ENCODE data around the gene EPS8L1.

The EPS8L1 gene

GRCh38 chr19:55091126-55091910, 15.6 kb downstream of the EPS8L1 start:
- H2BK12ac ChIP-seq (ENCODE audit: low read length), result no peak overlapping the region
- WGBS, 2 donors (ENCODE audit: extremely low coverage in 2 of 2, insufficient read length in 2 of 2, insufficient replicate concordance in 1 of 2), result no CpG with 5 or more reads among the region's 32 CpGs

GRCh38 chr19:55091955-55092354, 16.3 kb downstream of the EPS8L1 start:
- no CpG with 5 or more reads among the region's 27 CpGs for WGBS, 2 donors (ENCODE audit: extremely low coverage in 2 of 2, insufficient read length in 2 of 2, insufficient replicate concordance in 1 of 2)

More at GRCh38 chr19:55091126-55091910, 15.6 kb downstream of the EPS8L1 start:
- Histone ChIP-seq H3K4me1 (ENCODE audit: control insufficient read depth in 2 of 2, insufficient read depth in 1 of 2, low read depth in 1 of 2, low read length in 2 of 2) (peaks cover 13 to 38% of the 10 kb centered on the region in 2 donors), H2AK5ac (ENCODE audit: low read depth, low read length) (peak overlapping the region; percentile 96), H3K27ac (replicated peaks; ENCODE audit: low read length) (peak overlapping the region; percentile 70), H3K9me3 (replicated peaks in 1 of 2; ENCODE audit: control insufficient read depth in 2 of 2, insufficient read depth in 1 of 2, low read depth in 1 of 2, low read length in 2 of 2) (no peaks in the 10 kb centered on the region), H3K79me1 (ENCODE audit: low read depth, low read length) (peaks cover 3% of the 10 kb centered on the region), H2AFZ (ENCODE audit: low read length) (no peak overlapping the region), H2BK120ac (ENCODE audit: low read depth, low read length) (no peak overlapping the region), H3K23ac (ENCODE audit: low read depth, low read length, poor library complexity) (no peak overlapping the region), H3K4me3 (ENCODE audit: low read length in 2 of 2) (no peak overlapping the region), H3K36me3 (replicated peaks in 1 of 2; ENCODE audit: control insufficient read depth in 2 of 2, insufficient read depth in 2 of 2, low read length in 2 of 2) (peaks cover 19 to 40% of the 10 kb centered on the region in 2 donors), H4K91ac (ENCODE audit: low read depth, low read length, poor library complexity) (no peak overlapping the region), H3K4ac (ENCODE audit: low read length) (peak overlapping the region; percentile 95), H3K18ac (ENCODE audit: low read length) (peak overlapping the region; percentile 94), H2BK5ac (ENCODE audit: low read length) (peak overlapping the region; percentile 94), H3K14ac (ENCODE audit: low read length) (no peak overlapping the region), H4K8ac (ENCODE audit: low read depth, low read length) (no peak overlapping the region), H3K4me2 (ENCODE audit: insufficient read depth, low read length, poor library complexity, severe bottlenecking) (no peak overlapping the region), H3K9ac (ENCODE audit: low read depth, low read length, poor library complexity) (peak overlapping the region; percentile 81), H2BK15ac (ENCODE audit: low read length) (peak overlapping the region; percentile 58), H3K27me3 (ENCODE audit: control insufficient read depth in 3 of 3, insufficient read depth in 3 of 3, low read depth in 1 of 3, low read length in 3 of 3) (no peaks in the 10 kb centered on the region)
- no peak for DNase-seq (ENCODE audit: low spot score)

GRCh38 chr19:55092423-55093318, 17.0 kb downstream of the EPS8L1 start:
- Histone ChIP-seq H3K4ac (ENCODE audit: low read length) (no peak overlapping the region), H3K9ac (ENCODE audit: low read depth, low read length, poor library complexity) (peak overlapping the region; percentile 86), H3K4me2 (ENCODE audit: insufficient read depth, low read length, poor library complexity, severe bottlenecking) (peak overlapping the region; percentile 25), H3K4me3 (ENCODE audit: low read length in 2 of 2) (no peak overlapping the region), H4K91ac (ENCODE audit: low read depth, low read length, poor library complexity) (no peak overlapping the region), H3K18ac (ENCODE audit: low read length) (peak overlapping the region; percentile 95), H2BK5ac (ENCODE audit: low read length) (peak overlapping the region; percentile 94), H3K14ac (ENCODE audit: low read length) (peak overlapping the region; percentile 17), H3K9me3 (replicated peaks in 1 of 2; ENCODE audit: control insufficient read depth in 2 of 2, insufficient read depth in 1 of 2, low read depth in 1 of 2, low read length in 2 of 2) (no peaks in the 10 kb centered on the region), H3K27ac (replicated peaks; ENCODE audit: low read length) (no peak overlapping the region), H3K23ac (ENCODE audit: low read depth, low read length, poor library complexity) (peak overlapping the region; percentile 73), H2AFZ (ENCODE audit: low read length) (no peak overlapping the region), H2BK12ac (ENCODE audit: low read length) (no peak overlapping the region), H2BK120ac (ENCODE audit: low read depth, low read length) (no peak overlapping the region), H2BK15ac (ENCODE audit: low read length) (no peak overlapping the region), H4K8ac (ENCODE audit: low read depth, low read length) (peak overlapping the region; percentile 65), H3K4me1 (ENCODE audit: control insufficient read depth in 2 of 2, insufficient read depth in 1 of 2, low read depth in 1 of 2, low read length in 2 of 2) (peaks cover 11 to 37% of the 10 kb centered on the region in 2 donors), H3K79me1 (ENCODE audit: low read depth, low read length) (peaks cover 3% of the 10 kb centered on the region), H3K36me3 (replicated peaks in 1 of 2; ENCODE audit: control insufficient read depth in 2 of 2, insufficient read depth in 2 of 2, low read length in 2 of 2) (peaks cover 19 to 40% of the 10 kb centered on the region in 2 donors), H2AK5ac (ENCODE audit: low read depth, low read length) (peak overlapping the region; percentile 99), H3K27me3 (ENCODE audit: control insufficient read depth in 3 of 3, insufficient read depth in 3 of 3, low read depth in 1 of 3, low read length in 3 of 3) (no peaks in the 10 kb centered on the region)
- no CpG with 5 or more reads among the region's 49 CpGs for WGBS, 2 donors (ENCODE audit: extremely low coverage in 2 of 2, insufficient read length in 2 of 2, insufficient replicate concordance in 1 of 2)
- DNase-seq (ENCODE audit: low spot score), result no peak

More at GRCh38 chr19:55091955-55092354, 16.3 kb downstream of the EPS8L1 start:
- peak overlapping the region; percentile 66 for H3K4ac ChIP-seq (ENCODE audit: low read length)
- H4K91ac ChIP-seq (ENCODE audit: low read depth, low read length, poor library complexity), result no peak overlapping the region
- peak overlapping the region; percentile 94 for H2BK5ac ChIP-seq (ENCODE audit: low read length)
- H4K8ac ChIP-seq (ENCODE audit: low read depth, low read length), result no peak overlapping the region
- H2BK120ac ChIP-seq (ENCODE audit: low read depth, low read length), result no peak overlapping the region
- peaks cover 13 to 38% of the 10 kb centered on the region in 2 donors for H3K4me1 ChIP-seq (ENCODE audit: control insufficient read depth in 2 of 2, insufficient read depth in 1 of 2, low read depth in 1 of 2, low read length in 2 of 2)
- H3K79me1 ChIP-seq (ENCODE audit: low read depth, low read length), result peaks cover 3% of the 10 kb centered on the region
- H3K4me3 ChIP-seq (ENCODE audit: low read length in 2 of 2), result peak overlapping the region in 1 of 2 donors; percentile 31
- H2AFZ ChIP-seq (ENCODE audit: low read length), result no peak overlapping the region
- peak overlapping the region; percentile 86 for H3K9ac ChIP-seq (ENCODE audit: low read depth, low read length, poor library complexity)
- H3K27ac ChIP-seq (replicated peaks; ENCODE audit: low read length), result no peak overlapping the region
- no peak overlapping the region for H2BK15ac ChIP-seq (ENCODE audit: low read length)
- H3K14ac ChIP-seq (ENCODE audit: low read length), result peak overlapping the region; percentile 17
- no peak for DNase-seq (ENCODE audit: low spot score)
- peak overlapping the region; percentile 73 for H3K23ac ChIP-seq (ENCODE audit: low read depth, low read length, poor library complexity)
- H2AK5ac ChIP-seq (ENCODE audit: low read depth, low read length), result peak overlapping the region; percentile 99
- H3K4me2 ChIP-seq (ENCODE audit: insufficient read depth, low read length, poor library complexity, severe bottlenecking), result peak overlapping the region; percentile 54
- no peaks in the 10 kb centered on the region for H3K9me3 ChIP-seq (replicated peaks in 1 of 2; ENCODE audit: control insufficient read depth in 2 of 2, insufficient read depth in 1 of 2, low read depth in 1 of 2, low read length in 2 of 2)
- no peaks in the 10 kb centered on the region for H3K27me3 ChIP-seq (ENCODE audit: control insufficient read depth in 3 of 3, insufficient read depth in 3 of 3, low read depth in 1 of 3, low read length in 3 of 3)
- H3K18ac ChIP-seq (ENCODE audit: low read length), result peak overlapping the region; percentile 95
- H3K36me3 ChIP-seq (replicated peaks in 1 of 2; ENCODE audit: control insufficient read depth in 2 of 2, insufficient read depth in 2 of 2, low read length in 2 of 2), result peaks cover 19 to 40% of the 10 kb centered on the region in 2 donors
- H2BK12ac ChIP-seq (ENCODE audit: low read length), result peak overlapping the region; percentile 84
